HCT116 (cell line): Measurements from ENCODE around the gene ARTN.

ENCODE experiments used
- CTCF ChIP-seq, 3 experiments: fragments of 200-600 bp in 1 of 3; sonication (generic) in 1 of 3; IDR thresholded peaks in 2 of 3; conservative IDR thresholded peaks in 1 of 3; 2 replicates each; pipeline ENCODE4 v1.5.1; 2012 to 2017; ENCODE audit warnings: low read depth in 2 of 3, low read length in 2 of 3, antibody characterized with exemption in 1 of 3, borderline replicate concordance in 1 of 3, control low read depth in 1 of 3, mild to moderate bottlenecking in 1 of 3, mixed read lengths in 1 of 3, mixed run types in 1 of 3, moderate library complexity in 1 of 3; ENCODE audit not compliant: insufficient read depth in 1 of 3
- EZH2 ChIP-seq: fragments of 200-600 bp; sonication (generic); IDR thresholded peaks from 2 replicates; pipeline ENCODE4 v1.6.1; 2017; ENCODE audit warnings: antibody characterized with exemption, mixed run types
- FOSL1 ChIP-seq: IDR thresholded peaks from 2 replicates; pipeline ENCODE4 v1.6.1; 2012; ENCODE audit warnings: low read depth
- SP1 ChIP-seq: IDR thresholded peaks from 2 replicates; pipeline ENCODE4 v1.6.1; 2012; ENCODE audit warnings: low read depth

GRCh38 chr1:43962324-43962723 is 28.7 kb downstream of the ARTN start:
- no peak for TF ChIP-seq CTCF (IDR thresholded peaks at IDR 0.05 in 2 of 3, conservative IDR thresholded peaks at IDR 0.05 in 1 of 3; ENCODE audit: borderline replicate concordance in 1 of 3, insufficient read depth in 1 of 3, low read depth in 2 of 3, low read length in 2 of 3)
- no peak for TF ChIP-seq FOSL1
- TF ChIP-seq SP1, result no peak
- TF ChIP-seq EZH2, result no peak
